ENCODE data around the gene TMEM217.

GRCh38 chr6:37285861-37286311 is 27.9 kb upstream of the TMEM217 start:
- TF ChIP-seq CTCF (IDR thresholded peaks at IDR 0.05; ENCODE audit: low read depth, low read length), result no peak
- no peak for TF ChIP-seq EZH2phosphoT487 (IDR thresholded peaks at IDR 0.05; ENCODE audit: low read depth)

Measured in OCI-LY3 (cell line).